Activated CD4-positive, alpha-beta memory T cell treated with anti-CD3 and anti-CD28 coated beads for 36 hours (primary cell): ENCODE data around the gene NAA40. TPM values are rescaled to one million over a fixed set of nuclear protein-coding genes. Genes with fewer than 3 reads are reported as not detected.
"Not testable (repeated sequence)": the region's sequence is repeated elsewhere in the genome, so short reads cannot be mapped to it uniquely, and the experiment has no call there.

Experiments
- CTCF ChIA-PET: fragments of 350-600 bp; sonication (Branson Sonifier 250); formaldehyde crosslinking; loops from one replicate; lab custom pipeline; 2021; ENCODE audit warnings: antibody characterized with exemption, inconsistent platforms; lab: Charles Lee
- POLR2A ChIA-PET: fragments of 350-600 bp; sonication (Branson Sonifier 250); formaldehyde crosslinking; loops from one replicate; lab custom pipeline; 2021; ENCODE audit warnings: antibody characterized with exemption; lab: Charles Lee
- DNase-seq: peaks from one replicate; pipeline ENCODE4 v3.0.0-alpha.2; 2020
- H3K27ac Mint-ChIP-seq: one replicate; pipeline ENCODE4 v1.8.0; 2021; ENCODE audit warnings: mixed read lengths
- H3K27me3 Mint-ChIP-seq: one replicate; pipeline ENCODE4 v1.8.0; 2021; ENCODE audit warnings: mixed read lengths
- H3K36me3 Mint-ChIP-seq: one replicate; pipeline ENCODE4 v1.8.0; 2021; ENCODE audit warnings: mixed read lengths
- H3K4me1 Mint-ChIP-seq: one replicate; pipeline ENCODE4 v1.8.0; 2021; ENCODE audit warnings: low read depth, mixed read lengths
- H3K4me3 Mint-ChIP-seq: one replicate; pipeline ENCODE4 v1.8.0; 2021; ENCODE audit warnings: mild to moderate bottlenecking, mixed read lengths
- H3K9me3 Mint-ChIP-seq: one replicate; pipeline ENCODE4 v1.8.0; 2021; ENCODE audit warnings: mixed read lengths
- intact Hi-C: fragments of 100-400 bp; cut with micrococcal nuclease; formaldehyde crosslinking; loops from one replicate; pipeline ENCODE4 v1.15.1; 2023
- total RNA-seq, 2 experiments: library from RNA; stranded (reverse); gene quantifications; one replicate each; pipeline ENCODE4 v1.2.3, GENCODE V29; 2021

NAA40 gene
- total RNA-seq, 2 experiments from 2014 or later = 15.4 to 17.3 TPM

DNA sequence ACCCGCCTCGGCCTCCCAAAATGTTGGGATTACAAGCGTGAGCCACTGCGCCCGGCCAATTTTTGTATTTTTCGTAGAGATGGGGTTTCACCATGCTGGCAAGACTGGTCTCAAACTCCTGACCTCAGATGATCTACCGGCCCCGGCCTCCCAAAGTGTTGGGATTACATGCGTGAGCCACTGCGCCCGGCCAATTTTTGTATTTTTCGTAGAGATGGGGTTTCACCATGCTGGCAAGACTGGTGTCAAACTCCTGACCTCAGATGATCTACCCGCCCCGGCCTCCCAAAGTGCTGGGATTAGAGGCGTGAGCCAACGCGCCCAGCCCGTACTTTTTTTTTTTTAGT is 35.1 kb downstream of the NAA40 start:
- CTCF ChIA-PET = interaction anchor here (0.6 to 1.4 kb wide), 6 partner anchors 12 to 139 kb away, joined by 3 to 8 read pairs (median 6); no protein-coding TSS in a partner anchor
- not testable (repeated sequence) for H3K27me3 Mint-ChIP-seq, DNase-seq, H3K9me3 Mint-ChIP-seq
- Mint-ChIP-seq H3K36me3 (peaks cover 13% of the 10 kb centered on the region), H3K27ac (peak overlapping the region; percentile 98), H3K4me1 (peaks cover 21% of the 10 kb centered on the region), H3K4me3 (peak overlapping the region; percentile 100)
- intact Hi-C loops = loop anchor here (1.0 kb wide), 4 partner anchors 12 to 407 kb away; partner anchors contain the start of gene OTUB1
- POLR2A ChIA-PET = interaction anchor here (0.6 to 1.3 kb wide), 5 partner anchors 12 to 242 kb away, joined by 3 to 9 read pairs (median 4); partner anchors contain the start of genes OTUB1 and STIP1

DNA sequence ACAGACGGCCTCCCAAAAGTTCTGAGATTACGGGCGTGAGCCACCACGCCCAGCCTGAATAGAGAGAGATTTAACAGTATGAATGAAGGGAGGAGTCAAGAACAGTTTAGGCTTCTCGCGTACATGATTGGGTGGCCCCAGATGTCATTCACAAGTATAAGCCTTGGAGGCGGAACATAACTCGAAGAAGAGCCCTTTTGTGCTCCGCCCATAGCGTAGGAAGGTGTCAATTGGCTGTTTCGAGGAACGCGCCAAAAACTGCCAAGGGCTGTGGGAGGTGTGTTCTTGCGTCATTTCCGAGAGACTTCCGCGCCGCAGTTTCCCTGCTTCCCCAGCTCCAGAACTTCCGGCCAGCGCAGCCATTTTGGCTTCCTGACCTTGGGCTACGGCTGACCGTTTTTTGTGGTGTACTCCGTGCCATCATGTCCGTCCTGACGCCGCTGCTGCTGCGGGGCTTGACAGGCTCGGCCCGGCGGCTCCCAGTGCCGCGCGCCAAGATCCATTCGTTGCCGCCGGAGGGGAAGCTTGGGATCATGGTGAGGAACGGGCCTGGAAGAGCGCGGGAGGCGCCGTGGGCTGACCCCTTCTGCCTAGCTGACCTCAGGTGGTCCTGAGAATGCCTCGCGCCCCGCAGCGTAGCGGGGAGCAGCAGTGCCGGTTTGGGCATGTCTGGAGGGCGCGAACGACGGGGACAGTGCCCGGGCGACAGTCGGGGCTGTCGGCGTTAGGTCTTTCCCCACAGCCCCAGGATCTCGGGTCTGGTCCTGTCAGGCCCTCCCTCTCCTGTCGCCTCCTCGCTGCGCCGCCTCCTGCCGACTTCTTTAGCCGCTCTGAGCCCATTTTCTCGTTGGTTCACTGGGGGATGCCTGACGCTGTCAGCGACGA is 35.7 kb downstream of the NAA40 start, which contains the start of gene COX8A:
TSS of gene COX8A (plus strand) at position 362 of the 885 bp plus-strand sequence. CDS start at position 423, 61 bp downstream.
- peak; percentile 98 for DNase-seq
- ChIA-PET POLR2A (interaction anchor here (0.6 to 1.3 kb wide), 6 partner anchors 11 to 241 kb away, joined by 3 to 9 read pairs (median 4); partner anchors contain the start of genes OTUB1 and STIP1), CTCF (interaction anchor here (0.6 to 1.4 kb wide), 7 partner anchors 11 to 140 kb away, joined by 3 to 8 read pairs (median 5); partner anchors contain the start of gene NAA40)
- peak within 1 kb of the TSS; percentile 98 for H3K27ac Mint-ChIP-seq
- peaks cover 13% of the 10 kb centered on the region for H3K36me3 Mint-ChIP-seq
- H3K27me3 Mint-ChIP-seq = no peaks in the 10 kb centered on the region
- no peaks in the 10 kb centered on the region for H3K9me3 Mint-ChIP-seq
- intact Hi-C loops = loop anchor here (1.0 kb wide), 4 partner anchors 12 to 407 kb away; partner anchors contain the start of gene OTUB1
- peaks cover 21% of the 10 kb centered on the region for H3K4me1 Mint-ChIP-seq
- H3K4me3 Mint-ChIP-seq = peak within 1 kb of the TSS; percentile 100

DNA sequence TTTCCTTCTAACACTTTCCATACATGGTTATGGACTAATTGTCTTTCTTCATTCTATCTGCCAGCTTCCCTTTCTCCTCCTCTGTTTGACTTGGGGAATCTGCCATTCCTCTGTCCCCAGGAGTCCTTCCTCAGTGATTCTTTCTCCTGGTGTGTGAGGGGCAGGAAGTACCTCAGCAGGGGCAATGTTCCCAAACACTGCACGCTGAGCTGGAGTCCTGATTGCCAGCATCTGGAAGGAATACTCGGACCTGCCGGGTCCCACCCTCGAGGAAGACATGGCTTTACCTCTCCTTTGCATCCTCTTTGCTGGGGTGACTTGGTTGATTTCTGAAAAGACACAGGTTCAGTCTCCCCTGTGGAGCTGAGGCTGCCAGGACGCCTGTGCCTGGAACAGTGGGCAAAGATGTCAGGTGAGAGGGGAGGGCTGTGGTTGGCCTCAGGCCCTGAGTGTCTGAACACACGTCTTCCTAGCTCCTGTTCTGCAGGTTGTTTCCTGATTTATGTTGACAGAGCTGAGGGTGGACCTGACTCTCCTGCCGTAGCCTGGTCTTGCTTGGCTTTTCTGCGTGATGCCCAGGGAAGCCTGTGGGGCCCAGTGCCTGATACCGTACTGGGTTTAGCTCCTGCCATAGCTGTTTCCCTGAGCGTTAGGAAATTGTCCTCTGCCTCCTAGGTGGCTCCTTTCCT is 39.9 kb downstream of the NAA40 start:
- Mint-ChIP-seq H3K9me3 (no peaks in the 10 kb centered on the region), H3K36me3 (peaks cover 13% of the 10 kb centered on the region), H3K4me3 (no peak overlapping the region), H3K4me1 (peaks cover 17% of the 10 kb centered on the region), H3K27ac (no peak overlapping the region), H3K27me3 (no peaks in the 10 kb centered on the region)
- ChIA-PET CTCF (interaction anchor here (1.4 kb wide), 1 partner anchor 21 kb away, joined by 3 read pairs; no protein-coding TSS in a partner anchor), POLR2A (no interaction called here)
- intact Hi-C loops = no loop called here
- no peak for DNase-seq

DNA sequence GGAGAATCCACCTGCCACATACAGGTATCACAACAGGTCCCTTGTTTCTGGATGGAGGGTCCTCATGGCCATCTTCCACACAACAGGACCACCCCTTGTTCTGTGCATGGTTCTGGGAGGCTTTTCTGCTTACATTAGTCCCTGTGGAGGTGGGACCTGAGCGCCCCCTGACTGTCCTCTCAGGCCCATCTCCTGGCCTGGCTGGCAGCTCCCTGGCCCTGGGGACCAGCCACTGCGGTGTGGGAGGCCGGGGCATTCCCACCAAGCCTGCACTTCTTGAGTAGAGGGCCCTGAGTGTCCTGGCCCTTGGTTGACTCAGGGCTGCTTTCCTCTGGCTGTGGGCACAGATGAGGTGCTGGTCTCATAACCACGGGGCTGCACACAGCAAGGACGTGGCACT is 40.6 kb downstream of the NAA40 start:
- H3K36me3 Mint-ChIP-seq = peaks cover 12% of the 10 kb centered on the region
- DNase-seq = no peak
- H3K27me3 Mint-ChIP-seq = no peaks in the 10 kb centered on the region
- CTCF ChIA-PET = interaction anchor here (1.4 kb wide), 1 partner anchor 20 kb away, joined by 3 read pairs; no protein-coding TSS in a partner anchor
- peaks cover 14% of the 10 kb centered on the region for H3K4me1 Mint-ChIP-seq
- intact Hi-C loops = no loop called here
- no peak overlapping the region for H3K27ac Mint-ChIP-seq
- POLR2A ChIA-PET = no interaction called here
- H3K4me3 Mint-ChIP-seq = no peak overlapping the region
- H3K9me3 Mint-ChIP-seq = no peaks in the 10 kb centered on the region

DNA sequence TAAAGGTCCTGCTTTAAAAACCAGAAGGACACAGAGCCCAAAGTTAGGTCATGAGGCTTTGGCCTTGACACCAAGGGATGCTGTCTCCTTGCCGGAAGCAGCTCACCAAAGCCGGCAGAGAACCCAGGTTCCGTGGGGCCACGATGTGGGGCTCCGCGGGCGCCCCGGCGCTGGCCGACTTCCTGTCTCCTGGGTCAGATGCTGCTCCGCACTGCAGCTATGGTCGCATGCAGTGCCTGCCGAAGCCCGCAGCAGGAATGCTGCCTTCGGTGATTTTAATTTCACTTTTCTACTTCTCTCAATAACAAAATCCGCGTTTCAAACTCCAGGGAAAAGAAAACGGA is 47.0 kb downstream of the NAA40 start:
- Mint-ChIP-seq H3K9me3 (no peaks in the 10 kb centered on the region), H3K4me3 (peak overlapping the region; percentile 94), H3K27ac (peak overlapping the region; percentile 91), H3K36me3 (peaks cover 14% of the 10 kb centered on the region), H3K27me3 (no peaks in the 10 kb centered on the region), H3K4me1 (peaks cover 20% of the 10 kb centered on the region)
- ChIA-PET CTCF (interaction anchor here (0.6 to 5.3 kb wide), 4 partner anchors 11 to 181 kb away, joined by 3 to 28 read pairs (median 3); partner anchors contain the start of genes COX8A and MARK2), POLR2A (interaction anchor here (0.6 to 1.5 kb wide), 6 partner anchors 9 to 172 kb away, joined by 3 to 9 read pairs (median 4); partner anchors contain the start of genes COX8A and NAA40)
- DNase-seq = peak; percentile 85
- intact Hi-C loops = loop anchor here (1.0 to 10.0 kb wide), 3 partner anchors 11 to 319 kb away; partner anchors contain the start of genes CATSPERZ, COX8A and ESRRA

DNA sequence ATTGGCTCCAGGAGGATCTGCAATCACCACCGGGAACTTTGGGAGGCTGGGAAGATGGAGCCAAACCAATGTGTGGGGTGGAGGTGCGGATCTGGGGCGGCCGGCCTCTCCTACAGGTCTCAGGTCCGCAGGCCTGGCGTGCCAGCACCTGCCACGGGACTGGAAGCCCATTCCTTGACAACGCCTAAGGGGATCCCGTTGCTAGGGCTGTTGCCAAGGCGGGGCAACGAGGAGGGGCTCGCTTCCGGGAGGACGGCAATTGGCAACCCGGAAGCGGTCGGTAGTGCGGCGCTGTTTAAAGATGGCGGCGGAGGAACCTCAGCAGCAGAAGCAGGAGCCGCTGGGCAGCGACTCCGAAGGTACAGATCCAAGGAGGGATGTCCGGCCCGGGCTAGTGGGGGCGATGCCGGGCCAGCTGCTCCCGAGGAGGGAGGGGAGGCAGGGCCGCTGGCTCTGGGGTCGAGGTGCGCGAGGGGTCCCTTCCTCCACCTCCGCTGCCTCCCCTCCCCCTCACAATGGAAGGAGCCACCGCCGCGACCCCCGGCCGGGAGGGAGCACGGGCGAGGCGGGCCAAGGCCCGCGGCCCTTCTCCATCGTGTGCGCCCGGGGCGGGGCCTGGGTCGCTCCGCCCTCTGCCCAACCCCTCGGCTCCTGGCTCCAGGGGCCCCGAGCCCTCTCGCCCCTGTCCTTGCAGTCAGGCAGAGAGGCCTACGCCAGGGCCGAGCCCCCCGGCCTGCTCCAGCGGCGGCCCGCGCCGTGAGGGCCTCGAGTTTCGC is 47.5 kb downstream of the NAA40 start, which contains the start of gene OTUB1:
TSS of gene OTUB1 (plus strand) at position 283 of the 776 bp plus-strand sequence. CDS start at position 302, 19 bp downstream.
- peak within 1 kb of the TSS; percentile 94 for H3K4me3 Mint-ChIP-seq
- H3K27ac Mint-ChIP-seq = peak within 1 kb of the TSS; percentile 91
- no peaks in the 10 kb centered on the region for H3K9me3 Mint-ChIP-seq
- H3K27me3 Mint-ChIP-seq = no peaks in the 10 kb centered on the region
- peak; percentile 93 for DNase-seq
- ChIA-PET CTCF (interaction anchor here (0.8 to 5.3 kb wide), 3 partner anchors 14 to 180 kb away, joined by 3 to 28 read pairs (median 3); partner anchors contain the start of gene MARK2), POLR2A (interaction anchor here (0.7 to 1.5 kb wide), 4 partner anchors 8 to 172 kb away, joined by 3 to 9 read pairs (median 4); partner anchors contain the start of gene COX8A)
- peaks cover 19% of the 10 kb centered on the region for H3K36me3 Mint-ChIP-seq
- intact Hi-C loops = loop anchor here (1.0 to 10.0 kb wide), 2 partner anchors 12 to 318 kb away; partner anchors contain the start of genes CATSPERZ, COX8A and ESRRA
- peaks cover 20% of the 10 kb centered on the region for H3K4me1 Mint-ChIP-seq

DNA sequence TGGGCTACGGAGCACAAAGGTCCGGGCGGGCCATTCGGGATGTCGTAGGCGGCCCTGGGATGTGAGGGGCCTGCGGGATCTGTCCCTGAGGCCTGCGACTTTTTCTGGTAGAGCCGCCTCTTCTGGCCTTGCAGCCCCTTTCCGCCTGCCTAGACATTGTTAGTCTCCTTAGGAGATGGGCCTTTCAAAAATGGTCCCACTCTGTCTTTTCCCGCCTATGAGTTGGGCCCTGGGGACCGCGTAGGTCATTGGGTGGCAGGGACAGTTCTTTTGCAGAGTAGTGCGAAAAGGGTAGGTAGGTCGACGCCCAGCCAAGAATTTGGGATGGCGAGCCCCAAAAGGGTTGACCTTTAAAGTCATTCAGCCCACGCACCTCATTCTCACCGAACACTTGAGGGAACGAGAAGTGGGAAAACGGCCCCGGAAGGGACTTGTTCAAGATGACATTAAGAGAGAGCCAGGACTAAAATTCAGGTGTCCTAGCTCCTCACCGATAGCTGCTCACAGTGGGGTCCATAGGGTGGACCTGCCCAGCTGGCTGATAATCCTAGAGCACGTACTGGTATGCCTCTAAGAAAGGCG is 48.2 kb downstream of the NAA40 start:
- peaks cover 24% of the 10 kb centered on the region for H3K36me3 Mint-ChIP-seq
- intact Hi-C loops = loop anchor here (1.0 to 10.0 kb wide), 2 partner anchors 13 to 318 kb away; partner anchors contain the start of genes CATSPERZ, COX8A and ESRRA
- H3K4me3 Mint-ChIP-seq = peak overlapping the region; percentile 72
- no peaks in the 10 kb centered on the region for H3K9me3 Mint-ChIP-seq
- H3K27me3 Mint-ChIP-seq = no peaks in the 10 kb centered on the region
- peak overlapping the region; percentile 56 for H3K27ac Mint-ChIP-seq
- CTCF ChIA-PET = interaction anchor here (1.2 to 5.3 kb wide), 2 partner anchors 14 to 161 kb away, joined by 3 to 28 read pairs; no protein-coding TSS in a partner anchor
- DNase-seq = no peak
- peaks cover 22% of the 10 kb centered on the region for H3K4me1 Mint-ChIP-seq
- POLR2A ChIA-PET = no interaction called here

DNA sequence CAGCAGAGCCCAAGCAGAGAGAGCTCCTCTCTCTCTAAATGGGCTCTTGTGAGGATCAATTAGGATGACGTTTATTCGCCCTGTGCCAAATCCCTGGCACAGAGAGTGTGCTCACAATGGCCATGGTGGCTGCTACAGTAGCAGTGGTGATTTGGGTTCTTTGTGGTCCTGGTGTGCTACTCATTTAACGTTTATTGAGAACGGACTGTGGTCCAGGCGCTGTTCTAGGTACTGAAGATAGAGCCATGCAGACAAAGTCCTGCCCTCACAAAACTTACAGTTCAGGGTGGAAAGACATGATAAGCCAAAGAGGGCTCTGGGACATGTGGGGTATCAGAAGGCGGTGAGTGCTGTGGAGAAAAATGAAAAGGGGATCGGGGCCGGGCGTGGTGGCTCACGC is 52.8 kb downstream of the NAA40 start:
- peaks cover 39% of the 10 kb centered on the region for H3K36me3 Mint-ChIP-seq
- CTCF ChIA-PET = interaction anchor here (2.6 kb wide), 1 partner anchor 9 kb away, joined by 20 read pairs; no protein-coding TSS in a partner anchor
- POLR2A ChIA-PET = no interaction called here
- intact Hi-C loops = no loop called here
- no peak overlapping the region for H3K27ac Mint-ChIP-seq
- no peak for DNase-seq
- no peak overlapping the region for H3K4me3 Mint-ChIP-seq
- H3K4me1 Mint-ChIP-seq = peaks cover 18% of the 10 kb centered on the region
- no peaks in the 10 kb centered on the region for H3K9me3 Mint-ChIP-seq
- no peaks in the 10 kb centered on the region for H3K27me3 Mint-ChIP-seq

DNA sequence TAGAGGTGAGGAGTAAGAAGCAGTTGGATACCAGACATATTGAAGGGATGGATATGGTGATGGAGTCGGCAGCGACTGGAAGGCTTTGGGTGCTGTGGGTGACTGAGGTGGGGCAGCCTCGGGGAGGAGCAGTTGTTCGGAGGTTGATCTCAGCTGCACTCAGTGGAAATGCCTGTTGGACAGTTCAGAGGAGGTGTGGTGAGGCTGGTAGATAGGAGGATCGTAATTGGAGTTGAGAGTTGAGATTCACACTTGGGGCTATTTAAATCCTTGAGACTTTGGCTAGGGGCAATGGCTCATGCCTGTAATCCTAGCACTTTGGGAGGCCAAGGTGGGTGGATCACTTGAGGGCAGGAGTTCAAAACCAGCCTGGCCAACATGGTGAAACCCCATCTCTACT is 54.3 kb downstream of the NAA40 start:
- H3K4me3 Mint-ChIP-seq = no peak overlapping the region
- peaks cover 10% of the 10 kb centered on the region for H3K4me1 Mint-ChIP-seq
- no peaks in the 10 kb centered on the region for H3K9me3 Mint-ChIP-seq
- no peaks in the 10 kb centered on the region for H3K27me3 Mint-ChIP-seq
- intact Hi-C loops = no loop called here
- H3K27ac Mint-ChIP-seq = no peak overlapping the region
- H3K36me3 Mint-ChIP-seq = peaks cover 47% of the 10 kb centered on the region
- ChIA-PET CTCF (no interaction called here), POLR2A (no interaction called here)
- no peak for DNase-seq

DNA sequence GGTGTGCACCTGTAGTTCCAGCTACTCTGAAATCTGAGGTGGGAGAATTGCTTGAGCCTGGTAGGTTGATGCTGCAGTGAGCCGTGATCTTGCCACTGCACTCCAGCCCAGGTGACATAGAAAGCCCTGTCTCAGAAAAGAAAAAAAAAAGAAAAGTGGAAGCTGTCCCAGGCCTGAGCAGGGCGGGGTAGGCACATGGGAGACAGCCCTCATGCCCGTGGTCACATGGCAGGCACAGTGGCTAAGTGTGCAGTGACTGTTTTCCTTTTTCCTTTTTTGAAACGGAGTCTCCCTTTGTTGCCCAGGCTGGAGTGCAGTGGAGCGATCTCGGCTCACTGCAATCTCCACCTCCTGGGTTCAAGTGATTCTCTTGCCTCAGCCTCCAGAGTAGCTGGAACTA is 55.2 kb downstream of the NAA40 start:
- intact Hi-C loops = no loop called here
- Mint-ChIP-seq H3K4me3 (no peak overlapping the region), H3K9me3 (no peaks in the 10 kb centered on the region), H3K27ac (no peak overlapping the region), H3K36me3 (peaks cover 43% of the 10 kb centered on the region), H3K27me3 (no peaks in the 10 kb centered on the region), H3K4me1 (peaks cover 4% of the 10 kb centered on the region)
- POLR2A ChIA-PET = interaction anchor here (1.1 kb wide), 1 partner anchor 8 kb away, joined by 4 read pairs; no protein-coding TSS in a partner anchor
- CTCF ChIA-PET = interaction anchor here (0.7 kb wide), 1 partner anchor 150 kb away, joined by 3 read pairs; no protein-coding TSS in a partner anchor
- DNase-seq = no peak
